DND-41 (cell line): ENCODE measurements around the gene CORT.

ENCODE experiments used
- CTCF ChIP-seq: IDR thresholded peaks from 2 replicates; pipeline ENCODE4 v1.5.1; 2012; ENCODE audit warnings: borderline replicate concordance, low read length, moderate library complexity, mild to moderate bottlenecking; ENCODE audit not compliant: poor library complexity, severe bottlenecking; ENCODE audit errors: extremely low read depth
- EZH2 ChIP-seq: IDR thresholded peaks from 3 replicates; pipeline ENCODE4 v1.6.1; 2012; ENCODE audit warnings: borderline replicate concordance, low read depth, mild to moderate bottlenecking, moderate library complexity, low read length, inconsistent platforms; ENCODE audit not compliant: severe bottlenecking

- TF ChIP-seq CTCF (no peak), EZH2 (no peak)
Observed at GRCh38 chr1:10432910-10433700, 16.7 kb upstream of the CORT start.
